ENCODE data around the gene VSIG4.

Gene VSIG4

GRCh38 chrX:66001596-66001995 lies 38.3 kb downstream of the VSIG4 start:
- TF ChIP-seq ZBTB7A (IDR thresholded peaks at IDR 0.05; ENCODE audit: low read depth) (no peak), FOXM1 (IDR thresholded peaks at IDR 0.05; ENCODE audit: borderline replicate concordance, low read depth) (no peak), YY1 (IDR thresholded peaks at IDR 0.05; ENCODE audit: low read depth) (no peak), CREB1 (IDR thresholded peaks at IDR 0.05; ENCODE audit: low read depth) (no peak), EP300 (IDR thresholded peaks at IDR 0.05; ENCODE audit: borderline replicate concordance) (no peak), NFIC (IDR thresholded peaks at IDR 0.05) (no peak), REST (IDR thresholded peaks at IDR 0.05; ENCODE audit: low read depth) (no peak), TAF1 (IDR thresholded peaks at IDR 0.05; ENCODE audit: low read depth) (no peak), MAX (IDR thresholded peaks at IDR 0.05) (no peak), EGR1 (IDR thresholded peaks at IDR 0.05) (no peak), TCF12 (IDR thresholded peaks at IDR 0.05; ENCODE audit: low read depth) (no peak), CEBPB (IDR thresholded peaks at IDR 0.05) (no peak), TEAD4 (IDR thresholded peaks at IDR 0.05) (no peak), RAD21 (IDR thresholded peaks at IDR 0.05; ENCODE audit: low read depth) (no peak)
- TF ChIP-seq, protein P1, sequence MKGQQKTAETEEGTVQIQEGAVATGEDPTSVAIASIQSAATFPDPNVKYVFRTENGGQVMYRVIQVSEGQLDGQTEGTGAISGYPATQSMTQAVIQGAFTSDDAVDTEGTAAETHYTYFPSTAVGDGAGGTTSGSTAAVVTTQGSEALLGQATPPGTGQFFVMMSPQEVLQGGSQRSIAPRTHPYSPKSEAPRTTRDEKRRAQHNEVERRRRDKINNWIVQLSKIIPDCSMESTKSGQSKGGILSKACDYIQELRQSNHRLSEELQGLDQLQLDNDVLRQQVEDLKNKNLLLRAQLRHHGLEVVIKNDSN (IDR thresholded peaks at IDR 0.05) = no peak

GRCh38 chrX:66000628-66001272 lies 39.1 kb downstream of the VSIG4 start:
- TF ChIP-seq TAF1 (IDR thresholded peaks at IDR 0.05; ENCODE audit: low read depth) (no peak), TCF12 (IDR thresholded peaks at IDR 0.05; ENCODE audit: low read depth) (no peak), TEAD4 (IDR thresholded peaks at IDR 0.05) (no peak), YY1 (IDR thresholded peaks at IDR 0.05; ENCODE audit: low read depth) (no peak), REST (IDR thresholded peaks at IDR 0.05; ENCODE audit: low read depth) (no peak), NFIC (IDR thresholded peaks at IDR 0.05) (no peak), ZBTB7A (IDR thresholded peaks at IDR 0.05; ENCODE audit: low read depth) (no peak), MAX (IDR thresholded peaks at IDR 0.05) (no peak), CREB1 (IDR thresholded peaks at IDR 0.05; ENCODE audit: low read depth) (no peak), RAD21 (IDR thresholded peaks at IDR 0.05; ENCODE audit: low read depth) (no peak), CEBPB (IDR thresholded peaks at IDR 0.05) (no peak), EGR1 (IDR thresholded peaks at IDR 0.05) (no peak)
- TF ChIP-seq, protein P1 (IDR thresholded peaks at IDR 0.05) = no peak

GRCh38 chrX:66000178-66000577 lies 39.7 kb downstream of the VSIG4 start:
- TF ChIP-seq EGR1 (IDR thresholded peaks at IDR 0.05) (no peak), CEBPB (IDR thresholded peaks at IDR 0.05) (no peak), EP300 (IDR thresholded peaks at IDR 0.05; ENCODE audit: borderline replicate concordance) (no peak), NFIC (IDR thresholded peaks at IDR 0.05) (no peak), TAF1 (IDR thresholded peaks at IDR 0.05; ENCODE audit: low read depth) (no peak), REST (IDR thresholded peaks at IDR 0.05; ENCODE audit: low read depth) (no peak), TEAD4 (IDR thresholded peaks at IDR 0.05) (no peak), RAD21 (IDR thresholded peaks at IDR 0.05; ENCODE audit: low read depth) (no peak), YY1 (IDR thresholded peaks at IDR 0.05; ENCODE audit: low read depth) (no peak), FOXM1 (IDR thresholded peaks at IDR 0.05; ENCODE audit: borderline replicate concordance, low read depth) (no peak), TCF12 (IDR thresholded peaks at IDR 0.05; ENCODE audit: low read depth) (no peak), MAX (IDR thresholded peaks at IDR 0.05) (no peak), CREB1 (IDR thresholded peaks at IDR 0.05; ENCODE audit: low read depth) (no peak), ZBTB7A (IDR thresholded peaks at IDR 0.05; ENCODE audit: low read depth) (no peak)
- TF ChIP-seq, protein P1 (IDR thresholded peaks at IDR 0.05) = no peak

Measured in Ishikawa (cell line).